DND-41 (cell line): ENCODE measurements around the gene ARMH2.

Experiments used
- ATAC-seq: fragments of 200-7000 bp; cut with Tn5 transposase; 3 replicates; pipeline ENCODE4 v1.9.1; 2021; ENCODE audit warnings: low read depth; ENCODE audit not compliant: insufficient read depth
- DNase-seq: peaks from one replicate; pipeline ENCODE4 v3.0.0-alpha.2; 2020
- H2AFZ ChIP-seq: 2 replicates; pipeline ENCODE4 v1.6.0; 2012; ENCODE audit warnings: low read depth, low read length
- H3K27ac ChIP-seq: 2 replicates; pipeline ENCODE4 v1.5.1; 2012; ENCODE audit warnings: low read length, inconsistent platforms
- H3K27me3 ChIP-seq: fragments of 200-600 bp; sonication (generic); 2 replicates; pipeline ENCODE4 v1.6.0; 2012; ENCODE audit warnings: low read length, mild to moderate bottlenecking, inconsistent platforms; ENCODE audit not compliant: insufficient read depth, poor library complexity
- H3K36me3 ChIP-seq: 2 replicates; pipeline ENCODE4 v1.5.1; 2012; ENCODE audit warnings: low read length, inconsistent platforms; ENCODE audit not compliant: insufficient read depth
- H3K4me1 ChIP-seq: 2 replicates; pipeline ENCODE4 v1.5.1; 2012; ENCODE audit warnings: mild to moderate bottlenecking, low read length; ENCODE audit not compliant: insufficient read depth
- H3K4me2 ChIP-seq: 2 replicates; pipeline ENCODE4 v1.6.0; 2012; ENCODE audit warnings: mild to moderate bottlenecking, moderate library complexity, low read length, inconsistent platforms; ENCODE audit not compliant: insufficient read depth
- H3K4me3 ChIP-seq, 2 experiments: fragments of 200-600 bp in 1 of 2; shearing (Covaris generic) in 1 of 2; 2 replicates each; pipeline ENCODE4 v1.5.1; 2012 to 2016; ENCODE audit warnings: inconsistent platforms in 2 of 2, low read length in 2 of 2, mild to moderate bottlenecking in 2 of 2, low read depth in 1 of 2, moderate library complexity in 1 of 2
- H3K79me2 ChIP-seq: 2 replicates; pipeline ENCODE4 v1.6.0; 2012; ENCODE audit warnings: low read length, inconsistent platforms; ENCODE audit not compliant: insufficient read depth
- H3K9ac ChIP-seq: 2 replicates; pipeline ENCODE4 v1.6.0; 2012; ENCODE audit warnings: low read depth, mild to moderate bottlenecking, inconsistent platforms, low read length, moderate library complexity
- H3K9me3 ChIP-seq: 2 replicates; pipeline ENCODE4 v1.5.1; 2012; ENCODE audit warnings: low read length, moderate library complexity, mild to moderate bottlenecking, inconsistent platforms; ENCODE audit not compliant: insufficient read depth, severe bottlenecking
- H4K20me1 ChIP-seq: 2 replicates; pipeline ENCODE4 v1.6.0; 2012; ENCODE audit warnings: low read length; ENCODE audit not compliant: insufficient read depth
- CTCF ChIP-seq: IDR thresholded peaks from 2 replicates; pipeline ENCODE4 v1.5.1; 2012; ENCODE audit warnings: borderline replicate concordance, low read length, moderate library complexity, mild to moderate bottlenecking; ENCODE audit not compliant: poor library complexity, severe bottlenecking; ENCODE audit errors: extremely low read depth
- EZH2 ChIP-seq: IDR thresholded peaks from 3 replicates; pipeline ENCODE4 v1.6.1; 2012; ENCODE audit warnings: borderline replicate concordance, low read depth, mild to moderate bottlenecking, moderate library complexity, low read length, inconsistent platforms; ENCODE audit not compliant: severe bottlenecking

Gene ARMH2

DNA sequence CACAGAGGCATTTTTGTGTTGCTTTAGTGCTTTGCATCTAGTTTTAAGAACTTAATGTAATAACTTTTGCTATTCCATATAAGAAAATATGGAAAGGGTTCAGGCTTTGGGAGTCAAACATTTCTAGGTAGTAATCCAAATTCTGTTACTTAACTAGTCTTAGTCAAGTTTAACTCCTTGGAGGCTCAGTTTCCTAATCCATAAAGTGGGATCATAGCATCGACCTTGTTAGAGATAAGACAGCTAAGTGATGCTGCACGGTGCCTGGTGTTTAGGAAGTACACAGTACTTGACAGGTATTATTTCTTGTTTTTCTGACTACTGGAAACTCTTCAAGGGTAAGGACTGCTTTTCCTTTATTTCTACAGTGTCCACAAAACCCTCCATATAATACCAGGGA, 24.5 kb upstream of the ARMH2 start:
- no peaks in the 10 kb centered on the region for H3K27me3 ChIP-seq
- H2AFZ ChIP-seq = no peak overlapping the region
- no peak overlapping the region for H3K4me3 ChIP-seq
- peaks cover 39% of the 10 kb centered on the region for H3K36me3 ChIP-seq
- H3K27ac ChIP-seq = no peak overlapping the region
- H3K9ac ChIP-seq = no peak overlapping the region
- no peak overlapping the region for H3K4me2 ChIP-seq
- DNase-seq (no peak), ATAC-seq (no peak)
- H3K9me3 ChIP-seq = no peaks in the 10 kb centered on the region
- H3K79me2 ChIP-seq = no peaks in the 10 kb centered on the region
- H3K4me1 ChIP-seq = no peaks in the 10 kb centered on the region
- H4K20me1 ChIP-seq = no peaks in the 10 kb centered on the region
- TF ChIP-seq CTCF (no peak), EZH2 (no peak)

- Histone ChIP-seq H3K27ac (no peak overlapping the region), H2AFZ (no peak overlapping the region), H3K4me3 (no peak overlapping the region), H4K20me1 (no peaks in the 10 kb centered on the region), H3K4me1 (no peaks in the 10 kb centered on the region), H3K79me2 (no peaks in the 10 kb centered on the region), H3K36me3 (peaks cover 37% of the 10 kb centered on the region), H3K9ac (no peak overlapping the region), H3K27me3 (no peaks in the 10 kb centered on the region), H3K4me2 (no peak overlapping the region), H3K9me3 (no peaks in the 10 kb centered on the region)
- TF ChIP-seq EZH2 = no peak
- no peak for TF ChIP-seq CTCF
- DNase-seq = no peak
- no peak for ATAC-seq
Observed at GRCh38 chr6:24822696-24823095, 24.0 kb upstream of the ARMH2 start.

DNA sequence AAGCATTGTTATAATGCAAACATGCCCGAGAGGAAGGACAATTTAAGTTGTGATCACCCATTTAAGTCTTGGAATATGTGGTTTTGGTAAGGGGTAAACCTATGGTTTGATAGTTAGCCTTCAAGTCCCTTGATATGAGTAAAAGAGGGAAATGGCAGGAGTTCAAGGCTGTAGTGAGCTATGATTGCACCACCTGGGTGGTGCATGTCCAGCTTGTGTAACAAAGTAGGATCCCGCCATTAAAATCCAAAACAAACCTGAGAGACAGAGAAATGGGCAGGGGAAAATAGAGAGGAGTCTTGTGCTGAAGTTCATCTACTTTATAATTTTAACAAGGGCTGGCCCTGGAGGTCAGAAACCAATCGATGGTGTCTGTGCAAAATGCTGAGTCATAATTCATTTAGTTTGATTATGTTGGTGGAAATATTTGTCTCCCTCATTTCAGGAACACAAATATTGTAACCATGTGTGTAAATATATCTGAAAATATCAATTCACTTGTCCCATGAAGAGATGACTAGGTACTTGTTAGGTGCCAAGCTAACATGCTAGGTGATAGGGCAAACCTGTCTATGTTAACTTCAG, 23.2 kb upstream of the ARMH2 start:
- Histone ChIP-seq H3K27ac (no peak overlapping the region), H3K27me3 (no peaks in the 10 kb centered on the region), H3K4me1 (no peaks in the 10 kb centered on the region), H2AFZ (no peak overlapping the region), H3K79me2 (no peaks in the 10 kb centered on the region), H3K36me3 (peaks cover 31% of the 10 kb centered on the region), H4K20me1 (no peaks in the 10 kb centered on the region), H3K4me2 (no peak overlapping the region), H3K9me3 (no peaks in the 10 kb centered on the region), H3K9ac (no peak overlapping the region), H3K4me3 (no peak overlapping the region)
- ATAC-seq (no peak), DNase-seq (no peak)
- TF ChIP-seq EZH2 (no peak), CTCF (no peak)

GRCh38 chr6:24818346-24818745, 19.6 kb upstream of the ARMH2 start:
- Histone ChIP-seq H3K27ac (no peak overlapping the region), H3K79me2 (no peaks in the 10 kb centered on the region), H3K4me1 (no peaks in the 10 kb centered on the region), H3K36me3 (peaks cover 13% of the 10 kb centered on the region), H3K4me2 (no peak overlapping the region), H2AFZ (no peak overlapping the region), H3K9me3 (no peaks in the 10 kb centered on the region), H3K4me3 (no peak overlapping the region), H3K27me3 (no peaks in the 10 kb centered on the region), H3K9ac (no peak overlapping the region), H4K20me1 (no peaks in the 10 kb centered on the region)
- TF ChIP-seq EZH2 = no peak
- no peak for TF ChIP-seq CTCF
- no peak for DNase-seq
- no peak for ATAC-seq
